H1 (cell line): ENCODE results near the gene GABRG3.

Experiments used
- ATF3 ChIP-seq: IDR thresholded peaks from 2 replicates; pipeline ENCODE4 v1.6.1; 2011; ENCODE audit warnings: low read depth, mild to moderate bottlenecking, low read length; ENCODE audit not compliant: insufficient read depth
- BCL11A ChIP-seq, 2 experiments: IDR thresholded peaks; one replicate each; pipeline ENCODE4 v1.6.1; 2011; ENCODE audit warnings: low read depth in 2 of 2, low read length in 2 of 2, mild to moderate bottlenecking in 2 of 2
- BRCA1 ChIP-seq: IDR thresholded peaks from 2 replicates; pipeline ENCODE4 v1.6.1; 2012; ENCODE audit warnings: low read depth, low read length, improper control_type of control experiment
- CTCF ChIP-seq, 3 experiments: IDR thresholded peaks; 1 replicate in 2 of 3; 2 replicates in 1 of 3; pipeline versions ENCODE4 v1.5.1 to v1.6.1; 2011; ENCODE audit warnings: low read length in 3 of 3, mild to moderate bottlenecking in 3 of 3, inconsistent platforms in 2 of 3, low read depth in 1 of 3, moderate library complexity in 1 of 3; ENCODE audit not compliant: insufficient read depth in 1 of 3; ENCODE audit errors: control extremely low read depth in 1 of 3
- E2F6 ChIP-seq: IDR thresholded peaks from 2 replicates; pipeline ENCODE4 v1.6.1; 2012; ENCODE audit warnings: inconsistent platforms
- FOSL1 ChIP-seq: IDR thresholded peaks from 2 replicates; pipeline ENCODE4 v1.6.1; 2011; ENCODE audit warnings: mild to moderate bottlenecking, low read depth, low read length, moderate library complexity; ENCODE audit not compliant: insufficient read depth
- GABPA ChIP-seq: IDR thresholded peaks from 2 replicates; pipeline ENCODE4 v1.6.1; 2011; ENCODE audit warnings: mild to moderate bottlenecking, low read length, moderate library complexity, borderline replicate concordance; ENCODE audit not compliant: insufficient read depth
- POLR2A ChIP-seq, 2 experiments: IDR thresholded peaks; 1 replicate in 1 of 2; 2 replicates in 1 of 2; pipeline ENCODE4 v1.6.1; 2011; ENCODE audit warnings: low read depth in 2 of 2, low read length in 2 of 2, mild to moderate bottlenecking in 2 of 2; ENCODE audit errors: control extremely low read depth in 1 of 2
- POLR2AphosphoS5 ChIP-seq: IDR thresholded peaks from 2 replicates; pipeline ENCODE4 v1.6.1; 2011; ENCODE audit warnings: low read depth, low read length
- SP1 ChIP-seq: IDR thresholded peaks from 2 replicates; pipeline ENCODE4 v1.6.1; 2011; ENCODE audit warnings: low read depth, low read length
- TAF1 ChIP-seq: IDR thresholded peaks from 2 replicates; pipeline ENCODE4 v1.6.1; 2011; ENCODE audit warnings: mild to moderate bottlenecking, low read depth, low read length

- TF ChIP-seq CTCF (IDR thresholded peaks at IDR 0.05; ENCODE audit: control extremely low read depth in 1 of 3, insufficient read depth in 1 of 3, low read depth in 1 of 3, low read length in 3 of 3) (no peak), GABPA (no peak), POLR2A (IDR thresholded peaks at IDR 0.05; ENCODE audit: control extremely low read depth in 1 of 2, low read depth in 2 of 2, low read length in 2 of 2) (no peak), BCL11A (IDR thresholded peaks at IDR 0.05; ENCODE audit: low read depth in 2 of 2, low read length in 2 of 2) (no peak), E2F6 (no peak), FOSL1 (no peak), TAF1 (no peak), SP1 (no peak), POLR2AphosphoS5 (no peak), ATF3 (no peak), BRCA1 (no peak)
These were observed 570.6 kb downstream of the GABRG3 start for GRCh38 chr15:27541581-27541980.
